HG02588 (cell line): ENCODE measurements around the gene ARID1B.

Source experiments
- ATAC-seq: cut with Tn5 transposase; IDR thresholded peaks from one replicate; pipeline ENCODE4 v1.9.1; 2021; ENCODE audit warnings: mild to moderate bottlenecking, moderate library complexity; ENCODE audit not compliant: unreplicated experiment

The ARID1B gene

GRCh38 chr6:157013649-157014304, 236.6 kb downstream of the ARID1B start:
- no peak for ATAC-seq

DNA sequence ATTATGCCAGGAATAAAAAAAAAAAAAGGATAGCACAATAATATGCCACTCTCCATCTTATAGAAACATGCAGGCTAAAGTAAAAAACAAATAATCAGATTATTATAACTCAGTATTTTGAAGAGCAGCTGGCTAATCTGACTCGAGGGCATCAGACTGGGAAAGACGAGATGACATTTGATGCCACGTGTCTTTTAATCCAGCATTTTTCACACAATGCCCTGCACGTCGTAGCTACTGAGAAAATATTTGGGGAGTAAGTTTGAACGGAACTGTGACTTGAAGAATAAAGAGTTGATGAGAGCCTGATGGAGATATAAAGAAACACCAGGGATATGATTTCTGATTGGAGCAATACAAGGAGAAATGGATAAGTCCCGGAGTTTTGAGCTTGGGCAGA, 237.7 kb downstream of the ARID1B start:
- ATAC-seq: no peak

- ATAC-seq: no peak
These were observed 239.8 kb downstream of the ARID1B start for GRCh38 chr6:157017022-157017421.

- ATAC-seq: no peak
These were observed 240.7 kb downstream of the ARID1B start for GRCh38 chr6:157017861-157018260.

GRCh38 chr6:157019115-157019641, 242.0 kb downstream of the ARID1B start:
- ATAC-seq: no peak

GRCh38 chr6:157019733-157020132, 242.6 kb downstream of the ARID1B start:
- ATAC-seq: no peak

DNA sequence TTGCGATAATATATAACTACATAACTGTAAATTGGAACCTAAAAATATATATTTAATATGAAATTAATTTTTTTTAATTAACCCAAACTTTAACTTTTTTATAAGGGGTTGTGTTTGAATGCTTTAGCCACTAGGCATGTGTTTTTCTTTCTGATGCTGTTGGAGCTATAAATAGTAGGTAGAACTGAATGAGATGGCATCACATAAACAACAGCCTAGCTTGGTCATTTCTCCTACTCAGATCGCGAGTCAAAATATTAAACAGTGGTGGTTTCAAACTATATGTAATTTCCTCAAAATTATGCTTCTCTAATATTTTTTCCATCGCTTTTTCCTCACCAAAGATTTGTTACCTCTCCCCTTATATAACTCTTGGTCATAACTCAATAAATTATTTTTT, 243.2 kb downstream of the ARID1B start:
- no peak for ATAC-seq

DNA sequence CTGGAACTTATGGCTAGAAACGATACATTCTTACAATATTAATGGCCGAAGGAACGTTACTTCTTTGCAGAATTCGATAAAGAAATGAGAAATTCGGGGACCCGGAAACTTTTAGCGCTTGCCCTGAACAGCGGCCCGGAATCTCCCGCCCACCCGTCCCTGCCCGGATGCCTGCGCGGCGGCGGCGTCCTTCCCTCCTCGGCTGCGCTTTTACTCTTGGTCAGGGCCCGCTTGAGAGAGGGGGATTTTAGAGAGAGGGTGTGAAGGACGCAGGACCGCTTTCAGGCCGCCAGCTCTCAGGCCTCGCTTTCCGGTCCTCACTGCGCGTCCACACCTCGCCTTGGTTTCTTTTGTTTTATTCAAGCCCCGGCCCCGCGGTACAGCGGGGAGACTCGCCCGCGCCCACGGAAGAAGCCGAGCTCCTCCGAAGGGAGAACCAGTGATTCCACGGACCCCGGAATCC, 243.7 kb downstream of the ARID1B start:
- peak; percentile 43 for ATAC-seq

DNA sequence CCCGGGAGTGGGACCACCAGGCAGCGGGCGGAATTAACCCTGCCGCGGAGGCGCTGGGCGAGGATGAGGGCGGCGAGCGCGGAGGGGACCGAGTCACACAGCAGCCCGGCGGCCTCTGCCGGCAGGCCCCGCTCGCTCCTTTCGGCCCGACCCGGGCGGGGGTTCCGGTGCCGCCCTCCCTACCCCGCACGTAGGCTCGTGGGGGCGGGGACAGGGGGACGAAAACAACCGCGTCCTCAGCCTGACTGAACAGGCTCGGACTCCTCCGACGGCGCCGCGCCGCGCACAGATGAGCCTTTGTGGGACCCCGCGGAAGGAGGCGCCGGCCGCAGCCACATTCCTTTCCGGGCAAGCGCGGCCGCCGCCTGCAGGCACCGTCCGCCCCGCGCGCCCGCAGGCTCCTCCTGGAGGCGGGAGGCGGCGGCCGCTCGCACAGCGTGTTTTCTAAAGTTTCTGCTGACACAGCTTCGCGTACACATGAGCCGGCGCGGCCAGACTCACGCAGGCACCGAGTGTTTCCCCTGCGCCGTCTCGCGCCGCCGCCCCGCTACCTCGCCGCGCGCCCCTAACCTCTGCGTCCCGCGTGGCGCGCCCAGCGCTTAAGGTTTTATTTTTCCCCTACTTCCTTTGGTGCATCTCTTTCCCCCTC, 244.3 kb downstream of the ARID1B start:
- peak; percentile 78 for ATAC-seq

GRCh38 chr6:157021993-157022740, 245.0 kb downstream of the ARID1B start:
- ATAC-seq: peak; percentile 50

- no peak for ATAC-seq
These were observed 246.8 kb downstream of the ARID1B start for GRCh38 chr6:157023958-157024357.

- no peak for ATAC-seq
These were observed 247.6 kb downstream of the ARID1B start for GRCh38 chr6:157024745-157025144.

DNA sequence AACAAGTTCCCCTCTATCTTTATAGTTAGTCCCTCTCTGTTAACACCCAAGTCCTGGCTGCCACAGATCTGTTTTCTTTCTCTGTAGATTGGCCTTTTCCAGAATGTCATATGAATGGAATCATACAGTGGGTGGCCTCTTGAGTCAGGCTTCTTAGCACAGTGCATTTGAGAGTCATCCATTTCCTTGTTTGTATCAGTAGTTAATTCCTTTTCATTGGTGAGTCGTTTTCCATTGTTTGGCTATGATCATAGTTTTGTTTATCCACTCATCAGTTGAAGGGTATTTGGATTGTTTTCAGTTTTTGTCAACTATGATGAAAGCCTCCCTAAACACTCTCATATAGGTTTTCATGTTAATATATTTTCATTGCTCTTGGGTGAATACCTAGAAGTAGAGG, 248.3 kb downstream of the ARID1B start:
- ATAC-seq: no peak

- ATAC-seq: no peak
These were observed 253.0 kb downstream of the ARID1B start for GRCh38 chr6:157029980-157030690.

DNA sequence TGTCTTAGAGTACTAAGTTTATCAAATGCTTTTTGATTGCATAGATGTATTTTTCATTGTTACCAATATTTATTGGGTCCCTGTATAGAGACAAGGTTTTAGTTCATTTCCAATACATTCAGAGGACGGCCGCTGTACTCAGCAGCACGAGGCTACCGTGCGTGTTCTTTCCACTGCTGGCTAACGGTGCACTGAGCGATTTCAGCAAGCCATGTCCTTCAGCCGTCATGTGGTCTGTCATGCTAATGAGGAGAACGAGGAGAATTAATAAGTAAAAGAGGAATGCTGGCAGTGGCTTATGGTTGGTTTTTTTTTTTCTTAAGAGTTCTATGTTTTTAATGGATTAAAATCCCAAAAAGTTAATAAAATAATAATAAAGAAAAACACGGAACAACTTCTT, 253.6 kb downstream of the ARID1B start:
- ATAC-seq: no peak

DNA sequence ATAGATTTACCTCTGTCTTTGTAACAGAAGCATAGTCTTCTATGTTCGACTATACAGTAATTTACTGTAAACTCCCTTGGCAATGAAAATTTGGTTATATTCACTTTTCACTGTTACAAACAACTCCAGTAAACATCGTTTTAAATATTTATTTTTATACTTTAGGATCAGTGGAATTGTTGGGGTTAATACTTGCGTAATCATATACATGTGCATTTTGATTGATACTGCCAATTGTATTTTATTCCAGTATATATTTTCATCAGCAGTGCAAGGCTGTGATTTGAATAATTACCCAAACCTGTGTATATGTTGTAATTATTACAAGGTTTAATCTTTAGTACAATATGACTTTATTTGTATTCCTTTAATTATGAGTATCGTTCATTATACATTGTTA, 255.7 kb downstream of the ARID1B start:
- no peak for ATAC-seq

DNA sequence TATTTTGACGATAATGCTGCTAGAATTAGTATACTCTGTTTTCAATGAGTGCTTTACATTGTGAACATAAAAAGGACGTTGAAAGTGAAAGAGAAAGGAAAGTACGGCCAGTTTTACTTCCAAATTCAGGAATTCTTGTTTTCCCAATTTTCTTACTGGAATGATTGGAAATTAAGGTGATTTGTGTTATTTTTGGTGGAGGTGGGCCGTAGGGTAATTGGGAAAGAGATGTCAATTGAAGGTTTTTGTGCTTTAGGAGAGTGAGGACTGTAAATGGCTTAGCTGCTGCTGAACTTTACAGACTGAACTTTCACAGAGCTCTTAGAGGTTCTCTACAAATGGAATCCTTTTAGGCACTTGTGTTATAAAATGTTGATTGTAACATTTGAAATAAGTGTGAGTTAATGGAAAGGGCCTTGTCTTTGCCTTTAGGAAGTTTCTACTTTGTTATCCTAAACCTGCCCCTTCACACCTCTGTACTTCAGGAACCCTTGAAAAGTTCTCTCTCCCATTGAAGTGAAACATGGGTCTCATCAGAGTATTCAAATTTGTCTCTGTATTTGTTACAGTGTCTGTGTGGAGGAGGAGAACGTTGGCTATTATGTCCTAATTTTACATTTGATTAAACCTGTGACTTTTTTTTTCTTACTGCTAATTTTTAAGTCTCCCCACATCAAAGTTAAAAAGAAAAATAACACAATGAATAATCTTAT, 256.4 kb downstream of the ARID1B start:
- ATAC-seq: no peak

GRCh38 chr6:157034436-157035230, 257.5 kb downstream of the ARID1B start:
- no peak for ATAC-seq

- no peak for ATAC-seq
These were observed 258.4 kb downstream of the ARID1B start for GRCh38 chr6:157035546-157035945.
